ENCODE results near the gene LRMDA. TPM values are rescaled to one million over a fixed set of nuclear protein-coding genes. Genes with fewer than 3 reads are reported as not detected.

LRMDA gene
- total and polyA plus RNA-seq, 2 of the 8 experiments (the other 6 are each of a cell fraction or from before 2014, with no cell fraction given): 0.86 to 2.8 TPM

- Histone ChIP-seq H3K4me2 (ENCODE audit: insufficient read depth in 1 of 2, low read depth in 2 of 2, low read length in 2 of 2) (no peak overlapping the region), H3K79me2 (ENCODE audit: control insufficient read depth in 1 of 2, insufficient read depth in 2 of 2, low read length in 2 of 2) (no peaks in the 10 kb centered on the region), H2AK5ac (ENCODE audit: low read depth, low read length) (no peak overlapping the region), H2BK5ac (ENCODE audit: low read depth, low read length) (no peak overlapping the region), H3K27me3 (replicated peaks in 1 of 4; ENCODE audit: control insufficient read depth in 3 of 4, extremely low read depth in 1 of 4, insufficient read depth in 3 of 4, low read length in 3 of 4) (no peaks in the 10 kb centered on the region), H4K5ac (ENCODE audit: insufficient read length, low read depth, low read length) (no peak overlapping the region), H3K79me1 (ENCODE audit: low read depth, low read length) (no peaks in the 10 kb centered on the region), H2BK120ac (replicated peaks; ENCODE audit: low read depth, low read length) (no peak overlapping the region), H2AFZ (ENCODE audit: low read length) (no peak overlapping the region), H3K36me3 (ENCODE audit: control insufficient read depth in 2 of 4, insufficient read depth in 4 of 4, low read length in 3 of 4) (no peaks in the 10 kb centered on the region), H4K20me1 (replicated peaks in 1 of 2; ENCODE audit: control insufficient read depth in 1 of 2, insufficient read depth in 2 of 2, low read length in 2 of 2) (no peaks in the 10 kb centered on the region), H3K9ac (replicated peaks in 1 of 4; ENCODE audit: extremely low read depth in 1 of 4, low read depth in 3 of 4, low read length in 3 of 4) (no peak overlapping the region), H3K4me3 (ENCODE audit: extremely low read depth in 1 of 4, insufficient read depth in 2 of 4, low read depth in 3 of 4, low read length in 4 of 4) (no peak overlapping the region), H2BK20ac (ENCODE audit: low read length) (no peak overlapping the region), H3K27ac (ENCODE audit: low read depth, low read length) (no peak overlapping the region), H3K14ac (ENCODE audit: insufficient read length) (no peak overlapping the region), H2BK15ac (ENCODE audit: low read length) (no peak overlapping the region), H3K23ac (ENCODE audit: insufficient read length) (no peak overlapping the region), H3K4ac (replicated peaks; ENCODE audit: insufficient read length, low read depth, low read length) (no peak overlapping the region), H3K9me3 (ENCODE audit: insufficient read depth in 2 of 2, low read depth in 1 of 2, low read length in 1 of 2) (no peaks in the 10 kb centered on the region), H4K8ac (ENCODE audit: extremely low read depth, insufficient read depth, low read length) (no peak overlapping the region), H3K23me2 (ENCODE audit: low read depth, low read length) (no peaks in the 10 kb centered on the region), H3K56ac (replicated peaks; ENCODE audit: insufficient read length, low read depth, low read length) (no peak overlapping the region), H2BK12ac (ENCODE audit: low read depth, low read length) (no peak overlapping the region), H4K91ac (replicated peaks; ENCODE audit: insufficient read length, low read length) (no peak overlapping the region), H3K4me1 (replicated peaks in 1 of 4; ENCODE audit: control insufficient read depth in 3 of 4, insufficient read depth in 4 of 4, low read length in 3 of 4) (peaks cover 0 to 2% (median 0%) of the 10 kb centered on the region in 4 experiments; a peak in 1 of 7 replicates), H3K18ac (ENCODE audit: extremely low read depth, low read length) (no peak overlapping the region)
- POLR2A ChIA-PET (ENCODE audit: partially characterized antibody): no interaction called here
- no peak for FAIRE-seq
- no peak for DNase-seq (ENCODE audit: low read depth in 1 of 2, low spot score in 2 of 2)
- WGBS, 2 experiments (ENCODE audit: extremely low coverage in 1 of 2, insufficient coverage in 1 of 2, insufficient read length in 1 of 2, insufficient replicate concordance in 2 of 2, low coverage in 1 of 2, low lambda C conversion rate in 2 of 2, missing lambda C conversion rate in 1 of 2): 80% methylated on average over 5 of the region's 6 CpGs; no CpG with 5 or more reads in 1 of the 2 experiments
- CTCF ChIA-PET (ENCODE audit: partially characterized antibody): interaction anchor here (2.3 kb wide), 1 partner anchor 242 kb away, joined by 6 read pairs; no protein-coding TSS in a partner anchor
- TF ChIP-seq EZH2 (IDR thresholded peaks at IDR 0.05; ENCODE audit: low read depth, low read length, severe bottlenecking) (no peak), MAFK (IDR thresholded peaks at IDR 0.05; ENCODE audit: low read depth, low read length) (no peak), SIN3A (conservative IDR thresholded peaks at IDR 0.05 in 1 of 2, IDR thresholded peaks at IDR 0.05 in 1 of 2; ENCODE audit: low read depth in 1 of 2, low read length in 2 of 2) (no peak), FOSL1 (IDR thresholded peaks at IDR 0.05; ENCODE audit: insufficient read depth, low read depth, low read length) (no peak), SP2 (IDR thresholded peaks at IDR 0.05; ENCODE audit: low read length) (no peak), CBX8 (IDR thresholded peaks at IDR 0.05; ENCODE audit: borderline replicate concordance, low read depth, low read length) (no peak), BCL11A (IDR thresholded peaks at IDR 0.05; ENCODE audit: low read depth in 2 of 2, low read length in 2 of 2) (no peak), KDM4A (IDR thresholded peaks at IDR 0.05; ENCODE audit: low read depth, low read length, severe bottlenecking) (no peak), TCF12 (IDR thresholded peaks at IDR 0.05; ENCODE audit: low read depth, low read length) (no peak), SIRT6 (IDR thresholded peaks at IDR 0.05; ENCODE audit: low read length) (no peak), KDM1A (IDR thresholded peaks at IDR 0.05; ENCODE audit: borderline replicate concordance, low read length) (no peak), CHD2 (IDR thresholded peaks at IDR 0.05; ENCODE audit: low read length) (no peak), ATF3 (IDR thresholded peaks at IDR 0.05; ENCODE audit: insufficient read depth, low read depth, low read length) (no peak), HDAC6 (IDR thresholded peaks at IDR 0.05; ENCODE audit: low read depth, low read length) (no peak), KDM5A (IDR thresholded peaks at IDR 0.05; ENCODE audit: low read length) (no peak)
Observed at GRCh38 chr10:76554478-76554877, 1123.1 kb downstream of the LRMDA start.
